GM12864 (cell line): ENCODE measurements around the gene UBE2S.

ENCODE experiments used
- DNase-seq: peaks from one replicate; pipeline ENCODE4 v3.0.0-alpha.2; 2011; ENCODE audit warnings: low read depth
- H3K4me3 ChIP-seq: 2 replicates; pipeline ENCODE4 v1.5.1; 2011; ENCODE audit warnings: mild to moderate bottlenecking, low read depth, low read length, control low read depth
- CTCF ChIP-seq: IDR thresholded peaks from 2 replicates; pipeline ENCODE4 v1.5.1; 2011; ENCODE audit warnings: low read depth, mild to moderate bottlenecking, moderate library complexity, low read length, control low read depth, inconsistent platforms; ENCODE audit errors: missing control alignments

The UBE2S gene

GRCh38 chr19:55362990-55363716 lies 44.4 kb downstream of the UBE2S start, which contains the start of gene GARIN5B:
Gene GARIN5B, minus strand, starts transcription at chr19:55363260. Its CDS starts 194 bp downstream, at chr19:55363066.
- DNase-seq = no peak
- TF ChIP-seq CTCF = no peak
- H3K4me3 ChIP-seq = no peak within 1 kb of the TSS

GRCh38 chr19:55362174-55362989 lies 45.2 kb downstream of the UBE2S start:
- H3K4me3 ChIP-seq = no peak overlapping the region
- no peak for DNase-seq
- no peak for TF ChIP-seq CTCF

GRCh38 chr19:55360902-55361301 lies 46.7 kb downstream of the UBE2S start:
- DNase-seq = no peak
- no peak for TF ChIP-seq CTCF
- H3K4me3 ChIP-seq = no peak overlapping the region

- no peak for TF ChIP-seq CTCF
- DNase-seq = no peak
- H3K4me3 ChIP-seq = no peak overlapping the region
Observed at GRCh38 chr19:55358943-55359908, 48.4 kb downstream of the UBE2S start.

GRCh38 chr19:55358493-55358892 lies 49.1 kb downstream of the UBE2S start:
- no peak for TF ChIP-seq CTCF
- DNase-seq = no peak
- no peak overlapping the region for H3K4me3 ChIP-seq

- no peak for TF ChIP-seq CTCF
- DNase-seq = no peak
- H3K4me3 ChIP-seq = no peak overlapping the region
Observed at GRCh38 chr19:55355213-55355821, 52.3 kb downstream of the UBE2S start.
